Spleen (tissue), 11 donors: ENCODE results near the gene DHX35. TPM values are rescaled to one million over a fixed set of nuclear protein-coding genes. Genes with fewer than 3 reads are reported as not detected.

ENCODE experiments used
- DNase-seq: peaks from one replicate; pipeline ENCODE4 v3.0.0-alpha.2; 2020
- H3K27ac ChIP-seq, 8 donors: fragments of 200-600 bp; sonication (generic) in 7 of 8; 1 replicate in 4 of 8; 2 replicates in 4 of 8; pipeline versions ENCODE4 v1.5.0 to v1.8.0; 2016 to 2021; ENCODE audit warnings: inconsistent platforms in 4 of 8, mild to moderate bottlenecking in 4 of 8, moderate library complexity in 1 of 8
- H3K27me3 ChIP-seq, 7 donors: fragments of 200-600 bp; sonication (generic) in 6 of 7; replicated peaks in 1 of 7; 1 replicate in 4 of 7; 2 replicates in 3 of 7; pipeline versions ENCODE4 v1.5.0 to v1.8.0; 2016 to 2021; ENCODE audit warnings: inconsistent platforms in 3 of 7, mild to moderate bottlenecking in 1 of 7
- H3K36me3 ChIP-seq, 6 donors: fragments of 200-600 bp; sonication (generic) in 5 of 6; 1 replicate in 4 of 6; 2 replicates in 2 of 6; pipeline versions ENCODE4 v1.5.0 to v1.8.0; 2016 to 2021; ENCODE audit warnings: inconsistent platforms in 2 of 6
- H3K4me1 ChIP-seq, 6 donors: fragments of 200-600 bp; sonication (generic) in 5 of 6; 1 replicate in 3 of 6; 2 replicates in 3 of 6; pipeline versions ENCODE4 v1.5.0 to v1.8.0; 2016 to 2021; ENCODE audit warnings: inconsistent platforms in 3 of 6
- H3K4me3 ChIP-seq, 8 donors: fragments of 200-600 bp; sonication (generic) in 7 of 8; 1 replicate in 4 of 8; 2 replicates in 4 of 8; pipeline versions ENCODE4 v1.5.0 to v1.8.0; 2016 to 2021; ENCODE audit warnings: inconsistent platforms in 4 of 8, mild to moderate bottlenecking in 4 of 8, moderate library complexity in 2 of 8
- H3K9me3 ChIP-seq, 8 donors: fragments of 200-600 bp; sonication (generic) in 7 of 8; 1 replicate in 4 of 8; 2 replicates in 4 of 8; pipeline versions ENCODE4 v1.5.0 to v1.8.0; 2016 to 2021; ENCODE audit warnings: inconsistent platforms in 4 of 8
- CTCF ChIP-seq, 11 experiments: fragments of 200-600 bp in 7 of 11; fragments of 450-650 bp in 4 of 11; sonication (generic) in 4 of 11; IDR thresholded peaks in 8 of 11; conservative IDR thresholded peaks in 3 of 11; 1 replicate in 7 of 11; 2 replicates in 4 of 11; pipeline versions ENCODE4 v1.4.0 to v1.8.0; 2016 to 2021; ENCODE audit warnings: antibody characterized with exemption in 11 of 11, inconsistent platforms in 4 of 11, mild to moderate bottlenecking in 1 of 11
- POLR2A ChIP-seq, 3 donors: fragments of 450-650 bp; IDR thresholded peaks; one replicate each; pipeline ENCODE4 v1.5.1; 2017; ENCODE audit warnings: antibody characterized with exemption in 3 of 3, mild to moderate bottlenecking in 1 of 3
- POLR2AphosphoS5 ChIP-seq, 3 donors: sonication (generic); formaldehyde crosslinking; IDR thresholded peaks; one replicate each; pipeline ENCODE4 v1.5.1; 2017; ENCODE audit warnings: antibody characterized with exemption in 3 of 3
- WGBS, 5 donors: extraction: QIAGEN DNeasy Blood & Tissue Kit in 3 of 5; methylation state at CpG; one replicate each; pipeline versions ENCODE4 v1.1.5 to v1.1.7; 2013 to 2018; 5-methylcytosine and 5-hydroxymethylcytosine counted together
- intact Hi-C: fragments of 100-400 bp; cut with DNase I; formaldehyde crosslinking; loops from one replicate; pipeline ENCODE4 v1.15.0; 2023; ENCODE audit warnings: low total_unique reads
- polyA plus RNA-seq, 3 donors: library from polyadenylated mRNA; stranded (reverse); fragments of 200-250 nt; gene quantifications; one replicate each; pipeline ENCODE4 v1.2.1, GENCODE V29; 2013
- total RNA-seq, 7 donors: library from RNA; depleted of rRNA in 3 of 7; stranded (reverse); fragments of >200 nt in 3 of 7; fragmentation: NEBNext Ultra II Directional in 4 of 7; extraction: Animal tissue kit (Norgen Biotek cat#: 25700) in 4 of 7; gene quantifications; one replicate each; pipeline versions ENCODE4 v1.1.0 to v1.2.1, GENCODE V29; 2016 to 2021
- donor health status: healthy with polysubstance abuse.
- donor health status: DM: no; HTN: no; CAD: no; lungs with moderate emphysema.
- donor health status: DM: no; HTN: no; CAD: no.
- donor health status: Bipolar disorder and iron deficiency.
- donor health status: healthy.
- donor health status: DM: no; HTN: no; CAD: no.
- donor health status: DM: yes; HTN: yes; CAD: no.

Gene DHX35
- total and polyA plus RNA-seq, 10 donors, result 4.7 to 16.4 (median 11.3) TPM

- H3K4me1 ChIP-seq, result no peaks in the 10 kb centered on the region
- intact Hi-C loops, result no loop called here
- H3K27ac ChIP-seq, result no peak overlapping the region
- H3K27me3 ChIP-seq, result peaks cover 0 to 50% (median 0%) of the 10 kb centered on the region in 7 donors
- no peak for DNase-seq
- 54 to 70% (median 65%) methylated on average over 7 of the region's 7 CpGs for WGBS, 5 donors
- no peaks in the 10 kb centered on the region for H3K36me3 ChIP-seq
- peaks cover 0 to 16% (median 9%) of the 10 kb centered on the region in 8 donors for H3K9me3 ChIP-seq
- no peak overlapping the region for H3K4me3 ChIP-seq
- TF ChIP-seq POLR2A (IDR thresholded peaks at IDR 0.05), result no peak
Observed at GRCh38 chr20:39070484-39071231, 108.5 kb downstream of the DHX35 start.

GRCh38 chr20:39072132-39072531 is 110.0 kb downstream of the DHX35 start:
- Histone ChIP-seq H3K9me3 (peaks cover 0 to 16% (median 9%) of the 10 kb centered on the region in 8 donors), H3K27ac (no peak overlapping the region), H3K4me1 (no peaks in the 10 kb centered on the region), H3K4me3 (no peak overlapping the region), H3K36me3 (no peaks in the 10 kb centered on the region), H3K27me3 (peaks cover 0 to 56% (median 0%) of the 10 kb centered on the region in 7 donors)
- TF ChIP-seq POLR2AphosphoS5 (IDR thresholded peaks at IDR 0.05), result no peak
- no peak for TF ChIP-seq POLR2A (IDR thresholded peaks at IDR 0.05)
- TF ChIP-seq CTCF (IDR thresholded peaks at IDR 0.05 in 8 of 11, conservative IDR thresholded peaks at IDR 0.05 in 3 of 11), result no peak
- no peak for DNase-seq
- WGBS, 5 donors, result 86 to 91% (median 90%) methylated on average over 7 to 11 of the region's 11 CpGs
- intact Hi-C loops, result no loop called here

- Histone ChIP-seq H3K27ac (no peak overlapping the region), H3K4me3 (no peak overlapping the region), H3K27me3 (peaks cover 0 to 60% (median 0%) of the 10 kb centered on the region in 7 donors), H3K4me1 (no peaks in the 10 kb centered on the region), H3K36me3 (no peaks in the 10 kb centered on the region), H3K9me3 (peaks cover 0 to 13% (median 8%) of the 10 kb centered on the region in 8 donors)
- WGBS, 5 donors, result 93 to 98% (median 96%) methylated on average over 2 of the region's 2 CpGs
- TF ChIP-seq POLR2AphosphoS5 (IDR thresholded peaks at IDR 0.05) (no peak), CTCF (IDR thresholded peaks at IDR 0.05 in 8 of 11, conservative IDR thresholded peaks at IDR 0.05 in 3 of 11) (no peak), POLR2A (IDR thresholded peaks at IDR 0.05) (no peak)
- intact Hi-C loops, result no loop called here
- no peak for DNase-seq
Observed at GRCh38 chr20:39072653-39073052, 110.5 kb downstream of the DHX35 start.

GRCh38 chr20:39075731-39076130 is 113.6 kb downstream of the DHX35 start:
- H3K27ac ChIP-seq, result no peak overlapping the region
- H3K9me3 ChIP-seq, result no peaks in the 10 kb centered on the region
- H3K27me3 ChIP-seq, result peaks cover 0 to 63% (median 0%) of the 10 kb centered on the region in 7 donors
- TF ChIP-seq POLR2AphosphoS5 (IDR thresholded peaks at IDR 0.05) (no peak), POLR2A (IDR thresholded peaks at IDR 0.05) (no peak)
- DNase-seq, result no peak
- 84 to 97% (median 89%) methylated on average over 2 of the region's 2 CpGs for WGBS, 5 donors
- H3K36me3 ChIP-seq, result no peaks in the 10 kb centered on the region
- no peaks in the 10 kb centered on the region for H3K4me1 ChIP-seq
- H3K4me3 ChIP-seq, result no peak overlapping the region
- intact Hi-C loops, result no loop called here

GRCh38 chr20:39076958-39077357 is 114.8 kb downstream of the DHX35 start:
- intact Hi-C loops, result no loop called here
- TF ChIP-seq POLR2AphosphoS5 (IDR thresholded peaks at IDR 0.05) (no peak), CTCF (IDR thresholded peaks at IDR 0.05 in 8 of 11, conservative IDR thresholded peaks at IDR 0.05 in 3 of 11) (no peak), POLR2A (IDR thresholded peaks at IDR 0.05) (no peak)
- Histone ChIP-seq H3K36me3 (no peaks in the 10 kb centered on the region), H3K27me3 (peaks cover 0 to 62% (median 3%) of the 10 kb centered on the region in 7 donors), H3K9me3 (no peaks in the 10 kb centered on the region), H3K4me3 (no peak overlapping the region), H3K4me1 (no peaks in the 10 kb centered on the region), H3K27ac (no peak overlapping the region)
- 60 to 80% (median 69%) methylated on average over 7 of the region's 7 CpGs for WGBS, 5 donors
- DNase-seq, result no peak
